ENCODE measurements around the gene JMJD8. TPM values are rescaled to one million over a fixed set of nuclear protein-coding genes. Genes with fewer than 3 reads are reported as not detected.

Gene JMJD8
- total RNA-seq, 1 donor, result 47.0 TPM

Other genes starting within 250 kb of the JMJD8 start
- gene CAPN15, start 156.6 kb downstream of the JMJD8 start, total RNA-seq, result 42.2 and 70.2 TPM in 2 replicates
- 0.07 TPM in 1 of 2 replicates, not detected in the other for gene PRR35, start 123.9 kb downstream of the JMJD8 start, total RNA-seq
- gene NHLRC4, start 117.3 kb downstream of the JMJD8 start, total RNA-seq, result 0.86 and 1.1 TPM in 2 replicates
- 24.9 and 30.7 TPM in 2 replicates for gene PIGQ, start 114.4 kb downstream of the JMJD8 start, total RNA-seq
- gene RAB40C, start 94.3 kb downstream of the JMJD8 start, total RNA-seq, result 11.2 and 13.9 TPM in 2 replicates
- gene WFIKKN1, start 53.3 kb downstream of the JMJD8 start, total RNA-seq, result 0.13 and 0.22 TPM in 2 replicates
- gene METTL26, start 48.0 kb downstream of the JMJD8 start, total RNA-seq, result 87.8 and 119 TPM in 2 replicates
- gene MCRIP2, start 42.5 kb downstream of the JMJD8 start, total RNA-seq, result 14.1 TPM in 2 replicates
- 14.6 and 26.4 TPM in 2 replicates for gene WDR90, start 35.0 kb downstream of the JMJD8 start, total RNA-seq
- gene RHOT2, start 16.2 kb downstream of the JMJD8 start, total RNA-seq, result 42.6 and 43.9 TPM in 2 replicates
- 0.27 and 0.29 TPM in 2 replicates for gene RHBDL1, start 8.7 kb downstream of the JMJD8 start, total RNA-seq
- gene STUB1, start 3.9 kb downstream of the JMJD8 start, total RNA-seq, result 77.6 and 98.1 TPM in 2 replicates
- 6.4 and 8.0 TPM in 2 replicates for gene WDR24, start 6.1 kb upstream of the JMJD8 start, total RNA-seq
- gene FBXL16, start 21.5 kb upstream of the JMJD8 start, total RNA-seq, result 0.65 and 0.66 TPM in 2 replicates
- gene METRN, start 30.8 kb upstream of the JMJD8 start, total RNA-seq, result 9.4 and 18.7 TPM in 2 replicates
- gene ANTKMT, start 36.8 kb upstream of the JMJD8 start, total RNA-seq, result 23.0 and 32.0 TPM in 2 replicates
- gene CCDC78, start 42.1 kb upstream of the JMJD8 start, total RNA-seq, result 0.93 and 1.0 TPM in 2 replicates
- 5.6 and 7.7 TPM in 2 replicates for gene HAGHL, start 42.8 kb upstream of the JMJD8 start, total RNA-seq
- gene CIAO3, start 56.7 kb upstream of the JMJD8 start, total RNA-seq, result 24.5 and 28.3 TPM in 2 replicates
- not detected in 2 replicates for gene MSLN, start 76.4 kb upstream of the JMJD8 start, total RNA-seq
- 31.8 and 38.6 TPM in 2 replicates for gene RPUSD1, start 104.0 kb upstream of the JMJD8 start, total RNA-seq
- 22.1 and 49.1 TPM in 2 replicates for gene CHTF18, start 104.3 kb upstream of the JMJD8 start, total RNA-seq
- not detected in 2 replicates for gene GNG13, start 116.4 kb upstream of the JMJD8 start, total RNA-seq